Kasumi-1 (cell line): Measurements from ENCODE around the gene HNRNPF.
A peak's percentile ranks its signal among the peaks of the same experiment; 100 is the strongest.

ENCODE experiments used
- DNase-seq, 2 experiments: peaks; one replicate each; lab custom pipeline; 2025; lab: John Stamatoyannopoulos, UW

The HNRNPF gene

GRCh38 chr10:43376828-43377423 is 32.1 kb downstream of the HNRNPF start:
- no peak for DNase-seq

GRCh38 chr10:43376046-43376635 is 32.8 kb downstream of the HNRNPF start:
- no peak for DNase-seq

GRCh38 chr10:43375401-43376020 is 33.5 kb downstream of the HNRNPF start:
- DNase-seq = no peak

- no peak for DNase-seq
Observed at GRCh38 chr10:43374194-43374593, 34.8 kb downstream of the HNRNPF start.

- no peak for DNase-seq
Observed at GRCh38 chr10:43373461-43373860, 35.5 kb downstream of the HNRNPF start.

- no peak for DNase-seq
Observed at GRCh38 chr10:43372765-43373361, 36.1 kb downstream of the HNRNPF start.

- no peak for DNase-seq
Observed at GRCh38 chr10:43371418-43371817, 37.6 kb downstream of the HNRNPF start, which contains the start of gene FXYD4. FXYD4 (plus strand) TSS chr10:43371636; CDS start chr10:43373747, 2,111 bp downstream.

GRCh38 chr10:43370671-43371215 is 38.2 kb downstream of the HNRNPF start:
- DNase-seq = no peak

- DNase-seq = no peak
Observed at GRCh38 chr10:43369921-43370320, 39.1 kb downstream of the HNRNPF start.

- no peak for DNase-seq
Observed at GRCh38 chr10:43365001-43365400, 44.0 kb downstream of the HNRNPF start.

GRCh38 chr10:43362191-43362839 is 46.7 kb downstream of the HNRNPF start:
- DNase-seq = no peak

- DNase-seq = no peak
Observed at GRCh38 chr10:43361547-43362190, 47.3 kb downstream of the HNRNPF start.

- DNase-seq = no peak
Observed at GRCh38 chr10:43360086-43360485, 48.9 kb downstream of the HNRNPF start.

- peak; percentile 26 to 36 for DNase-seq
Observed at GRCh38 chr10:43355749-43356371, 53.1 kb downstream of the HNRNPF start.

GRCh38 chr10:43354879-43355380 is 54.1 kb downstream of the HNRNPF start:
- DNase-seq = no peak

GRCh38 chr10:43354330-43354635 is 54.7 kb downstream of the HNRNPF start:
- no peak for DNase-seq

- DNase-seq = no peak
Observed at GRCh38 chr10:43353495-43354329, 55.3 kb downstream of the HNRNPF start.

- no peak for DNase-seq
Observed at GRCh38 chr10:43352951-43353350, 56.0 kb downstream of the HNRNPF start.

- no peak for DNase-seq
Observed at GRCh38 chr10:43351301-43351700, 57.7 kb downstream of the HNRNPF start.

- DNase-seq = no peak
Observed at GRCh38 chr10:43350686-43351085, 58.3 kb downstream of the HNRNPF start.
